ENCODE results near the gene MTHFD2L.

The MTHFD2L gene

DNA sequence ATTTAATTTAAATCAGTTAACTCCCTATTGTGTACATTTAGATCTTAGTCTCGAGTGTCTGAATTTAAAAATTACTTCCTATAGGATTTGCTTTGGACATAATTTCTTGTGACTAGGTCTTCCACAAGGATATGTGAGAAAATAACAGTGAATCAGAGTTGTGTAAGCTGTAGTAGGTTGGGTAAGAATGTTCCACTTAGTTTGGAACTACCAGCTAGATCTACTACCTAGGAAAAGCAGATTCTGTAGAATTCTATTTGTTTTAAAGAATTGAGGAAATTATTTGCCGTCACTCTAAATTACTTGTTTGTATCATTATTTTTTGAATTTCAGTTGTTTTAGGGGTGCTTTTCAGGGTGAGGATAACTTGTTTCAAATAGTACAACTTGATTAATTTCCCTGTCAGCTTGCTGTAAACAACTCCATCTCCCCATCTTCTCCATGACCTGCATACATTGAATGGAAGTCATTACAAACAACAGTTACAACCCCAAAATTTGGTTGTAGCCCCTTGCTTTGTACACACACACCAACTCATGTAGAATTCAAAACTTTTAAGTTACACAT, 1.3 kb downstream of the MTHFD2L start:
- DNase-seq (ENCODE audit: low spot score): no peak
- TF ChIP-seq CTCF (IDR thresholded peaks at IDR 0.05; ENCODE audit: extremely low read depth, missing control alignments): no peak

DNA sequence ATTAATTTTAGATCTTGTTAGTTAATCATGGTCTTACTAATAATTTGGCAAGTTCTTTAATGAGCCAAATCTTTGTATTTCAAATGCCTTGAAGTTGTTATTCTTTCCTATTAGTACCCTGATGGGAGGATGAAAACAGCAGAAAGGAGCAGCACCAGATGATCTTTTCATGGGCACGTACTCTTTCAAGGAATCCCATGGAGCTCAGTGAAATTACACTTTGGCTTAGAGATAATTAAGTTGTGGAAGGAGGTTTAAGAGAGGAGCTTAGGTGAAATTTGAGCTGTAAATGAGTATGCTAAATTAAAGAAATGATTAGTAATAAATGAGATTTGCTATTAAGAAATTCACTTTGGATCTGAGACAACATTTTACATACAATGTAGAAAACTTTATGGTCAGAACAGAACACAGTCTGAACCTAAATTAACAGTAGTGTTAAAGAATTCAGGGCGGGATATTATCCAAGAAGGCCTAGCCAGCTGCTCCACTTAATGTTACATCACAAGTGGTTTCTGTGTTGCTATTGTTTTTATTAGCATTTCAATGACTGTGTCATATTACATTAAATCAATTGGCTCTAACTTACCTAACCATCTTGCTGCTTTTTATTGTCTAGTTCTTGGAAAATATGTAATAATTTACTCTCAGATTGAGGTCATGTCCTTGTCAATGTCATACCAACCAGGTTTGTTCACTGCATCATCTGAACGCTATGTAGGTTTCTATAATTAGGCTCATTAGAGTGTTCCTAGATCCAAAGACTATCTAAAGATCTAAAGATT, 3.9 kb downstream of the MTHFD2L start:
- no peak for TF ChIP-seq CTCF (IDR thresholded peaks at IDR 0.05; ENCODE audit: extremely low read depth, missing control alignments)
- no peak for DNase-seq (ENCODE audit: low spot score)

DNA sequence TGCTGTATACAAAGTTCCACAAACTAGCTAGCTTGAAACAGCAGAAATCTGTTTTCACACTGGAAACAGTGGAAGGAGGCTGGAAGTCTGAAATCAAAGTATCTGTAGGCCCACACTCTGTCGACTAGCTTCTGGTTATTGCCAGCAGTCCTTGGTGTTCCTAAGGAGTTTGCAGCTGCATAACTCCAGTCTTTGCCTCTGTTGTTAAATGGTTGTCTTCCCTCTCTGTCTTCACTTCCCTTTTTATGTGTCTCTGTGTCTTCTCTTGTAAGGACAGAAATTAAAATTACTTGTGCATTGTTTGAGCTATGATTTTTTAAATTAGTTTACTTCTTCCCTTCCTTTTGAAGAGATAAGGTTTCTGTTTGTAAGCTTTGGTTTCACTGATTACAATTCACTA, 8.2 kb downstream of the MTHFD2L start:
- no peak for DNase-seq (ENCODE audit: low spot score)
- no peak for TF ChIP-seq CTCF (IDR thresholded peaks at IDR 0.05; ENCODE audit: extremely low read depth, missing control alignments)

- TF ChIP-seq CTCF (IDR thresholded peaks at IDR 0.05; ENCODE audit: extremely low read depth, missing control alignments): no peak
- DNase-seq (ENCODE audit: low spot score): no peak
Observed at GRCh38 chr4:74166818-74167217, 8.9 kb downstream of the MTHFD2L start.

DNA sequence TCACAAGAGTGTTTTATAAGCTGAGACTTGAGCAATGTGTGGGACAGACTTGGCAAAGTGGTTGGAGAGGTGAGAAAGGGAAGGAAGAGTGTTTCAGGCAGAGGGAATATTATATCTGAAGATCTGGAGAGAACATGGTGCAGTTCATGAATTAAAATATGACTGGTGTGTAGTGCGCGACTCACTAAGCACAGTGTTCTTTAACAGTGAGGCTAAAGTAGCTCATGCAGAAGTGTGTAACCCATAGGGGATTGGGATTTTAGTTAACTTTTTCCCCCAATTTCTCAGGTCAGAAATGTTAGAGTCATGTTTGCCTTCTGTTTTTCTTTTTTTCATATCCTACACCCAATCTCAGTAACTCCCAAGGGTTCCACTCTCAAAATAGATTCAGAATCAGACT, 9.7 kb downstream of the MTHFD2L start:
- no peak for DNase-seq (ENCODE audit: low spot score)
- TF ChIP-seq CTCF (IDR thresholded peaks at IDR 0.05; ENCODE audit: extremely low read depth, missing control alignments): no peak

- DNase-seq (ENCODE audit: low spot score): no peak
- TF ChIP-seq CTCF (IDR thresholded peaks at IDR 0.05; ENCODE audit: extremely low read depth, missing control alignments): no peak
Observed at GRCh38 chr4:74168841-74169240, 10.9 kb downstream of the MTHFD2L start.

GRCh38 chr4:74173321-74173720, 15.4 kb downstream of the MTHFD2L start:
- TF ChIP-seq CTCF (IDR thresholded peaks at IDR 0.05; ENCODE audit: extremely low read depth, missing control alignments): no peak

More at GRCh38 chr4:74173321-74173720, 15.4 kb downstream of the MTHFD2L start:
- no peak for DNase-seq (ENCODE audit: low spot score)

All from GM20000 (cell line).